HG03097 (cell line): ENCODE data around the gene TDRD5.
"Not testable (repeated sequence)": the region's sequence is repeated elsewhere in the genome, so short reads cannot be mapped to it uniquely, and the experiment has no call there.

Experiments used
- ATAC-seq: cut with Tn5 transposase; IDR thresholded peaks from one replicate; pipeline ENCODE4 v1.9.1; 2021; ENCODE audit not compliant: unreplicated experiment, low FRiP score

TDRD5 gene

GRCh38 chr1:179591253-179591591 is 410 bp upstream of the TDRD5 start:
- no peak for ATAC-seq

- no peak for ATAC-seq
Observed at GRCh38 chr1:179598631-179599030, 7.0 kb downstream of the TDRD5 start.

DNA sequence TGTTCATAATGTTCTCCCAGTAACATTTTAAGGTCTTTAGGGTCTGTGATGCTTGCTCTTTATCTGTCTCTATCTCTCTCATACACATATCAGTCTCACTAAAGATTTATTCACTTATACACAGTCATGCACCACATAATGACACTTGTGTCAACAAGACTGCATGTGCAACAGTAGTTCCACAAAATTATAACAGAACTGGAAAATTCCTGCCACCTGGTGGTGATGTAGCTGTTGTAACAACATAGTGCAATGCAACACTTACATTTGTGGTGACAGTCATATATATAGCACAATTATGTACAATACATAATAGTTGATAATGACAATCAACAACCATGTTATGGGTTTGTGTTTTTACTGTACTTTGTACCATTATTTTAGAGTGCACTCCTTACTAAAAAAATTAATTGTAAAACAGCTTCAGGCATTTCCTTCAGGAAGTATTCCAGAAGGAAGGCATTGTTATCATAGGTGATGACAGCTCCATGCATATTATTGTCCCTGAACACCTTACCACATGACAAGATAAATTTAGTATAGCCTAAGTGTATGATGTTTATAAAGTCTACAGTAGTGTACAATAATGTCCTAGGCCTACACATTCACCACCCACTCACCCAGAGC is 8.1 kb downstream of the TDRD5 start:
- no peak for ATAC-seq

DNA sequence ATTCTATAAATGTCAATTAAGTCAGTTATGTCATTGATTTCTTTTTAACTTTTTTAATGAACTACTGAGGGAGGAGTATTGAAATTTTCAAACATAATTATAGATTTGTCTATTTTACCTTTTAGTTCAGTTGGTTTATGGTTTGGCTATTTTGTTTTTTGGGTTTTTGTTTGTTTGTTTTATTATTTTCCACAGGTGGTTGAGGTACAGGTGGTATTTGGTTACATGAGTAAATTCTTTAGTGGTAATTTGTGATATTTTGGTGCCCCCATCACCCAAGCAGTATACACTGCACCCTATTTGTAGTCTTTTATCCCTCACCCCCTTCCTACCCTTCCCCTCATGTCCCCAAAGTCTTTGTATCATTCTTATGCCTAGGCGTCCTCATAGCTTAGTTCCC is 9.5 kb downstream of the TDRD5 start:
- ATAC-seq = no peak

GRCh38 chr1:179612361-179612760 is 20.7 kb downstream of the TDRD5 start:
- no peak for ATAC-seq

DNA sequence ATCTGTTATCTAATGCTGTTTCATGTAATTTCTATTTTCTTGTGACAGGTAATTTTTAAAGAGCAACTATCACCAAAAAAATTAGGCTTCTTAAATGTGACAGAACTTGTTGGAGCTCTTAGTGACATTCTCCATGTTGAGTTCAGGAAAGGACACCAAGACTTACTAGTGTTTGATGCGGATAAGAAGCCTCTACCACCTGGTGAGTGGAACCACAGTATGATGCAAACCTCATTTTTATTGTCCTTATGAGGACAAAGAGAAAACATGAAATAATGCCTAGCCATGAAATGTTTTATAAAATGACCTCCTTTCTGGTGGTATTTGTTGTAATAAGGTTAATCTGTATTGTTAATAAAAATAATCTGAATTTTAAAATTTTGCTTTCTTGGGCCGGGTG is 39.1 kb downstream of the TDRD5 start:
- no peak for ATAC-seq

DNA sequence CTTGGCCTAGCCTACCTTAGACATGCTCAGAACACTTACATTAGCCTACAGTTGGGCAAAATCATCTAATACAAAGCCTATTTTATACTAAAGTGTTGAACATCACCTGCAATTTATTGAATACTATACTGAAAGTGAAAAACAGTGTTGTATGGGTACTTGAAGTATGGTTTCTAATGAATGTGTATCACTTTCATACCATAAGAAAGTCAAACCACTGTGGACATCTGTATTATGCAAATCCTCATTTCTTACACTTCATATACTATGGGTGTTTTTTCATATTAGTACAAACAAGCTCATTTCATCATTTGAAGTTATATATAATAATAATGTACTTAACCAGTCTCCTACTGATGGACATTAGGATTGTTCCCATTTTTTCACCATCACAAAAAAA is 41.2 kb downstream of the TDRD5 start:
- ATAC-seq = peak; percentile 73

GRCh38 chr1:179637211-179637860 is 45.7 kb downstream of the TDRD5 start:
- ATAC-seq = no peak

- ATAC-seq = no peak
Observed at GRCh38 chr1:179661018-179661417, 69.4 kb downstream of the TDRD5 start.

GRCh38 chr1:179663810-179664209 is 72.2 kb downstream of the TDRD5 start:
- ATAC-seq = no peak

DNA sequence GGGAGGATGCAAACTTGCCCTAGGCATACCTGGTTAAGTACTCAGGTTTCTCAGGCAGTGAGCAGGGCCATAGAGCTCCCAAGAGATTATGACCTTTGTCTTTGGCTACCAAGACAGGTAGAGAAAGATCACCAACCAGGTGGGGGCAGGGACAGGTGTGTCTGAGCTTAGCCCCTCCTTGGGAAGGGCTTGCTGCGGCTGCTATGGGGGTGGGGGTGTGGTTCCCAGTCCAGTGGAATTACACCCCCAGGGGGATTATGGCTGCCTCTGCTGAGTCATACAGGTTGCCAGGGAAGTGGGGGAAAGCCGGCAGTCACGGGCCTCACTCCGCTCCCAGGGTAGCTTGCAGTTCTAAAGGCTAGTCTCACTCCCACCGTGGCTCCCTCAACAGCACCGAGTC is 86.2 kb downstream of the TDRD5 start:
- no peak for ATAC-seq

- ATAC-seq = not testable (repeated sequence)
Observed at GRCh38 chr1:179694530-179694929, 102.9 kb downstream of the TDRD5 start.

DNA sequence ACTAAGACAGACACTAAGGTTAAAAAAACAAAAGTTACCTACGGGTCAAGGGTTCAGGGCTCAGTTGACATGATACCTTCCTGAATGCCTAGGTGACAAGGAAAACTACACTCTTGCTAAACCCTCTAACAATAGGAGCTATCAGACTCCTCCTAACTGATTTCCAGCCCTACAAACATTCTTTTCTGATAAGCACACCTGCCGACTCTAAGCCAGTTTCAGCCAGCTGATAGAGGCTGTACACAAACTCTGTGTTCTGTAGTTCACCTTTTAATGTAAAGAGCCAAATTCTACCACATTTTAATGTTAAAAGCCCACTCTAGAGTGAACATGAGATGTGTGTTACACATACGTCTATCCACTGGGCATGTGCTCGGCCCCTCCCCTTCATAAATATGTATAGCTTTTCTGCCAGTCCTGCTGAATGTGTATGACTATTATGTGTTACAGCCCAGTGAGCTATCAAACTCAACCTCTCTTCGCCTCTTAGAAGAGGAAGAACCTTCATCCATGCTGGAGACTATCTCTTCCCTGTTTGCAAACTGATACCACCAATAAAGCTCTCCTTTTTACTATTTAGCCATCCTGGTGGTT is 111.4 kb downstream of the TDRD5 start:
- ATAC-seq = no peak

- no peak for ATAC-seq
Observed at GRCh38 chr1:179706339-179706941, 114.8 kb downstream of the TDRD5 start.

- no peak for ATAC-seq
Observed at GRCh38 chr1:179707406-179707805, 115.8 kb downstream of the TDRD5 start.

- ATAC-seq = no peak
Observed at GRCh38 chr1:179708434-179709195, 117.0 kb downstream of the TDRD5 start.

- ATAC-seq = peak; percentile 78
Observed at GRCh38 chr1:179709841-179710329, 118.3 kb downstream of the TDRD5 start.

DNA sequence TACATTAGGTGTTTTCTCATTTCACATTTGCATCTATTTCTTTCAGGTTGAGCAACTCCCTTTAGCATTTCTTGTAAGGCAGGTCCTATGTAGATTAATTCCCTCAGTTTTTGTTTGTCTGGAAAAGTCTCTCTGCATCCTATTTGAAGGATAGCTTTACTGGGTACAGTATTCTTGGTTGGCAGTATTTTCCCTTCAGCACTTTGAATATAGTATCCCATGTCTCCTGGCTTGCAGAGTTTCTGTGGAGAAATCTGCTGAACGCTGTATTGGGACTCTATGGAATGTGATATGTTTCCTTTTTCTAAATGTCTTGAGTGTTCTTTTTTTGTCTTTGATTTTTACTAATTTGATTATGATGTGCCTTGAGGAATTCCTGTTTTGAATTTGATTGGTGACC is 122.5 kb downstream of the TDRD5 start:
- no peak for ATAC-seq

GRCh38 chr1:179714623-179715022 is 123.0 kb downstream of the TDRD5 start:
- ATAC-seq = no peak

DNA sequence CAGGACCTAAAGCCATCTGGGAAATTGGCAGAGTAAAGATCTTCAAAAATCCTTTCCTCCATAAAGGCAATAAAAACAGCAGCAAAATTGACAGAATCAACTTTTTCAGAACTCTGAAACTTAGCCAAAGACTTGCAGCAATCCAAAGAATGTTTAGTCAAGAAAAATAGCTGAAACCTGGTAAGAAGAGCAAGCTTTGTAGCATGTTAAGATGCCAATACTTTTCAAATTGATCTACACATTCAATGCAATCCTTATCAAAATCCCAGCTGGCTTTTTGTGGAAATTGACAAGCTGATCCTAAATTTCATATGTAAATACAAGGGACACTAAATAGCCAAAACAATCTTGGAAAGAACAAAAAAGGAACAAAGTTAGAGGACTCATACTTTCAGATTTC is 127.6 kb downstream of the TDRD5 start:
- ATAC-seq = no peak

- ATAC-seq = no peak
Observed at GRCh38 chr1:179728271-179728670, 136.6 kb downstream of the TDRD5 start.
